PC-3 (cell line): Measurements from ENCODE around the gene KLF13.

Source experiments
- EZH2 ChIP-seq: fragments of 300-600 bp; sonication (generic); IDR thresholded peaks from one replicate; pipeline ENCODE4 v1.6.1; 2017; ENCODE audit warnings: antibody characterized with exemption, mild to moderate bottlenecking, low read length; ENCODE audit not compliant: unreplicated experiment
- EZH2phosphoT487 ChIP-seq: fragments of 300-600 bp; sonication (generic); IDR thresholded peaks from 2 replicates; pipeline ENCODE4 v1.6.1; 2018; ENCODE audit warnings: mild to moderate bottlenecking, antibody characterized with exemption, low read length, borderline replicate concordance
- TF ChIP-seq, protein P1 (sequence below): fragments of 300-600 bp; sonication (generic); conservative IDR thresholded peaks from 2 replicates; pipeline ENCODE4 v1.5.1; 2017; ENCODE audit warnings: antibody characterized with exemption, low read depth, mild to moderate bottlenecking, low read length

DNA sequence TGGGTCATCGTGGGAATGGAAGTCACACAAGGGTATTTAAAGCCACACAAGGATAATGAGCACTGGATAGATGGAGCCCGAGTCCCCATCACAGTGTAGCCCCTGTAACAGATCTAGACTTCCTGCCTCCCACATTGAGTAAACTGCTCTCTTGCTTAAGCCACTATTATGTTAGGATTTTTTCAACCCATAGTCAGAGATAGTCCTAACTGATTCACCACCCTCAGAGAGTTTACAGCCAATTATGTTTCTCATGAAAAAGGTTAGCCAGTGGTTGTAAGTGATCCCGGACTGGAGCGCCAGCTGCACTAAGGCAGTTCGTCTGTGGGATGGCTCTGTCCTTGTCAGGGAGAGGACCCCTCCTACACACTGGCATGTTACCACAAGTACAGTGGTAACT lies 77.0 kb downstream of the KLF13 start:
- TF ChIP-seq, protein P1, sequence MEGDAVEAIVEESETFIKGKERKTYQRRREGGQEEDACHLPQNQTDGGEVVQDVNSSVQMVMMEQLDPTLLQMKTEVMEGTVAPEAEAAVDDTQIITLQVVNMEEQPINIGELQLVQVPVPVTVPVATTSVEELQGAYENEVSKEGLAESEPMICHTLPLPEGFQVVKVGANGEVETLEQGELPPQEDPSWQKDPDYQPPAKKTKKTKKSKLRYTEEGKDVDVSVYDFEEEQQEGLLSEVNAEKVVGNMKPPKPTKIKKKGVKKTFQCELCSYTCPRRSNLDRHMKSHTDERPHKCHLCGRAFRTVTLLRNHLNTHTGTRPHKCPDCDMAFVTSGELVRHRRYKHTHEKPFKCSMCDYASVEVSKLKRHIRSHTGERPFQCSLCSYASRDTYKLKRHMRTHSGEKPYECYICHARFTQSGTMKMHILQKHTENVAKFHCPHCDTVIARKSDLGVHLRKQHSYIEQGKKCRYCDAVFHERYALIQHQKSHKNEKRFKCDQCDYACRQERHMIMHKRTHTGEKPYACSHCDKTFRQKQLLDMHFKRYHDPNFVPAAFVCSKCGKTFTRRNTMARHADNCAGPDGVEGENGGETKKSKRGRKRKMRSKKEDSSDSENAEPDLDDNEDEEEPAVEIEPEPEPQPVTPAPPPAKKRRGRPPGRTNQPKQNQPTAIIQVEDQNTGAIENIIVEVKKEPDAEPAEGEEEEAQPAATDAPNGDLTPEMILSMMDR, result no peak
- TF ChIP-seq EZH2phosphoT487 (no peak), EZH2 (no peak)
